Mammary epithelial cell (primary cell): ENCODE data around the gene FBXO36.
A peak's percentile ranks its signal among the peaks of the same experiment; 100 is the strongest.

Experiments used
- CTCF ChIP-seq, 2 donors: IDR thresholded peaks in 1 of 2; conservative IDR thresholded peaks in 1 of 2; 2 replicates each; pipeline ENCODE4 v1.5.1; 2011 to 2012; ENCODE audit warnings: inconsistent platforms in 2 of 2, low read length in 2 of 2, mild to moderate bottlenecking in 2 of 2, control low read depth in 1 of 2, low read depth in 1 of 2; ENCODE audit not compliant: insufficient read depth in 1 of 2; ENCODE audit errors: extremely low read depth in 1 of 2
- EZH2 ChIP-seq: IDR thresholded peaks from 2 replicates; pipeline ENCODE4 v1.6.1; 2012; ENCODE audit warnings: low read length, inconsistent platforms, borderline replicate concordance

- no peak for TF ChIP-seq EZH2
- peak; percentile 75 to 82 for TF ChIP-seq CTCF (conservative IDR thresholded peaks at IDR 0.05 in 1 of 2, IDR thresholded peaks at IDR 0.05 in 1 of 2; ENCODE audit: extremely low read depth in 1 of 2, insufficient read depth in 1 of 2, low read depth in 1 of 2, low read length in 2 of 2)
Observed at GRCh38 chr2:230007931-230008707, 85.8 kb downstream of the FBXO36 start.
